H1 (cell line): ENCODE data around the gene ZNF618. TPM values are rescaled to one million over a fixed set of nuclear protein-coding genes. Genes with fewer than 3 reads are reported as not detected.

Experiments used
- BACH1 ChIP-seq: IDR thresholded peaks from 2 replicates; pipeline ENCODE4 v1.6.1; 2012; ENCODE audit warnings: low read length, improper control_type of control experiment
- CBX5 ChIP-seq: fragments of 300-800, 300-1000 bp; sonication (generic); IDR thresholded peaks from 2 replicates; pipeline ENCODE4 v1.7.1; 2016; ENCODE audit warnings: antibody characterized with exemption, low read length, low read depth
- JUN ChIP-seq: IDR thresholded peaks from 2 replicates; pipeline ENCODE4 v1.6.1; 2011; ENCODE audit warnings: low read depth, mild to moderate bottlenecking, improper control_type of control experiment, low read length
- TAF7 ChIP-seq: optimal IDR thresholded peaks from 2 replicates; pipeline ENCODE3; 2011; ENCODE audit warnings: low read depth, mild to moderate bottlenecking, inconsistent platforms, low read length, moderate library complexity, borderline replicate concordance
- polyA plus RNA-seq, 7 experiments: library from polyadenylated mRNA; depleted of rRNA in 3 of 7; stranded (reverse) in 5 of 7; unstranded in 2 of 7; fragments of >200 nt in 5 of 7; fragments of 200-250 nt in 2 of 7; gene quantifications; 1 replicate in 5 of 7; 2 replicates in 1 of 7; 4 replicates in 1 of 7; pipeline versions ENCODE4 v1.2.1 to v1.2.3, GENCODE V29; 2011 to 2013; ENCODE audit warnings: missing spikeins in 2 of 7, mixed read lengths in 2 of 7
- total RNA-seq: library from RNA; stranded (reverse); fragmentation: NEBNext Ultra II Directional; extraction: Animal tissue kit (Norgen Biotek cat#: 25700); gene quantifications from 2 replicates; pipeline ENCODE4 v1.2.1, GENCODE V29; 2021

ZNF618 gene
- total and polyA plus RNA-seq, 2 of the 8 experiments (the other 6 are each of a cell fraction or from before 2014, with no cell fraction given), result 9.6 to 28.5 TPM

DNA sequence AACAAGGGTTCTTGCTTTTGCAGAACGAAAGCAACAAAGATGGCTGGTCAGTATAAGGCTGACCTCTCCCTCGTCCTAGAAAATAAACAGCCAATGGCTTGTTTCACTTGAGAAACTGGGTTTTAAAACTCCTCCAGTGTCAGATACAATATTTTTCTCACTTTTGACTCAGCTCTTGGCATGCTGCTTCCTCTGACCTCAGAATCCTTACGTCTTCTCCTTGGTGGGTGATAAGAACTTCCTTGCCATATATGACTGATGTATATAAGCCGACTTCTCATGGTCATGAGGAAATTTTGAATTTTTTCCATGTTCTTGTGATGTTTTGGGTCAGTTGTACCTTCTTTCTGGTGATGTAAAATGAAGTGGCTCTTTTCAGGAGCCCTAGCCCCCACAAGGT is 3.8 kb downstream of the ZNF618 start (continued):
- no peak for TF ChIP-seq TAF7
- no peak for TF ChIP-seq CBX5
- TF ChIP-seq BACH1, result no peak
- TF ChIP-seq JUN, result no peak
